ENCODE data around the gene MRPL36. TPM values are rescaled to one million over a fixed set of nuclear protein-coding genes. Genes with fewer than 3 reads are reported as not detected.
"Not testable (repeated sequence)": the region's sequence is repeated elsewhere in the genome, so short reads cannot be mapped to it uniquely, and the experiment has no call there.

MRPL36 gene
- total RNA-seq, 1 experiment from 2014 or later = 102 TPM

- TF ChIP-seq CTCF (conservative IDR thresholded peaks at IDR 0.05; ENCODE audit: low read depth, low read length) (no peak), EZH2 (IDR thresholded peaks at IDR 0.05; ENCODE audit: borderline replicate concordance, low read depth, low read length, poor library complexity, severe bottlenecking) (no peak)
Observed at GRCh38 chr5:1799110-1799601, 481 bp downstream of the MRPL36 start.

GRCh38 chr5:1798589-1798988 lies 1.0 kb downstream of the MRPL36 start:
- POLR2A ChIA-PET (ENCODE audit: low non-redundant PET); CTCF ChIA-PET: not testable (repeated sequence)

More at GRCh38 chr5:1799110-1799601, 481 bp downstream of the MRPL36 start:
- Histone ChIP-seq H3K4me1 (ENCODE audit: insufficient read depth, low read length, poor library complexity, severe bottlenecking) (peaks cover 23% of the 10 kb centered on the region), H3K27ac (ENCODE audit: low read depth, low read length, poor library complexity, severe bottlenecking) (peak overlapping the region; percentile 76), H3K36me3 (ENCODE audit: insufficient read depth, low read length, poor library complexity, severe bottlenecking) (peaks cover 40% of the 10 kb centered on the region), H3K4me3 (ENCODE audit: low read depth, low read length, poor library complexity, severe bottlenecking) (peak overlapping the region; percentile 74), H3K27me3 (replicated peaks; ENCODE audit: insufficient read depth, low read depth, low read length, poor library complexity) (no peaks in the 10 kb centered on the region), H3K9me3 (ENCODE audit: low read depth, low read length, poor library complexity, severe bottlenecking) (no peaks in the 10 kb centered on the region)
- ChIA-PET POLR2A (ENCODE audit: low non-redundant PET) (no interaction called here), CTCF (no interaction called here)
- intact Hi-C loops (cut with micrococcal nuclease; ENCODE audit: unreplicated experiment) = no loop called here
- no TSS peak for BruUV-seq (replicated peaks)
- DNase-seq (ENCODE audit: low spot score) = no peak

GRCh38 chr5:1797855-1798254 lies 1.8 kb downstream of the MRPL36 start:
- no TSS peak for BruUV-seq (replicated peaks)

More at GRCh38 chr5:1798589-1798988, 1.0 kb downstream of the MRPL36 start:
- H3K9me3 ChIP-seq (ENCODE audit: low read depth, low read length, poor library complexity, severe bottlenecking); DNase-seq (ENCODE audit: low spot score); H3K27me3 ChIP-seq (replicated peaks; ENCODE audit: insufficient read depth, low read depth, low read length, poor library complexity); intact Hi-C loops (cut with micrococcal nuclease; ENCODE audit: unreplicated experiment): not testable (repeated sequence)
- peak overlapping the region; percentile 74 for H3K4me3 ChIP-seq (ENCODE audit: low read depth, low read length, poor library complexity, severe bottlenecking)
- peaks cover 34% of the 10 kb centered on the region for H3K36me3 ChIP-seq (ENCODE audit: insufficient read depth, low read length, poor library complexity, severe bottlenecking)
- H3K4me1 ChIP-seq (ENCODE audit: insufficient read depth, low read length, poor library complexity, severe bottlenecking) = peaks cover 26% of the 10 kb centered on the region
- TSS peak; percentile 65 for BruUV-seq (replicated peaks)
- peak overlapping the region; percentile 76 for H3K27ac ChIP-seq (ENCODE audit: low read depth, low read length, poor library complexity, severe bottlenecking)

More at GRCh38 chr5:1797855-1798254, 1.8 kb downstream of the MRPL36 start:
- ChIA-PET POLR2A (ENCODE audit: low non-redundant PET) (no interaction called here), CTCF (no interaction called here)
- H3K27ac ChIP-seq (ENCODE audit: low read depth, low read length, poor library complexity, severe bottlenecking) = no peak overlapping the region
- DNase-seq (ENCODE audit: low spot score) = no peak
- no peaks in the 10 kb centered on the region for H3K9me3 ChIP-seq (ENCODE audit: low read depth, low read length, poor library complexity, severe bottlenecking)
- TF ChIP-seq EZH2 (IDR thresholded peaks at IDR 0.05; ENCODE audit: borderline replicate concordance, low read depth, low read length, poor library complexity, severe bottlenecking) (no peak), CTCF (conservative IDR thresholded peaks at IDR 0.05; ENCODE audit: low read depth, low read length) (no peak)
- peaks cover 27% of the 10 kb centered on the region for H3K36me3 ChIP-seq (ENCODE audit: insufficient read depth, low read length, poor library complexity, severe bottlenecking)
- H3K4me3 ChIP-seq (ENCODE audit: low read depth, low read length, poor library complexity, severe bottlenecking) = no peak overlapping the region
- intact Hi-C loops (cut with micrococcal nuclease; ENCODE audit: unreplicated experiment) = no loop called here
- no peaks in the 10 kb centered on the region for H3K27me3 ChIP-seq (replicated peaks; ENCODE audit: insufficient read depth, low read depth, low read length, poor library complexity)
- peaks cover 33% of the 10 kb centered on the region for H3K4me1 ChIP-seq (ENCODE audit: insufficient read depth, low read length, poor library complexity, severe bottlenecking)

Measured in A673 (cell line).